Anterior cingulate cortex (tissue), 58 donors: Measurements from ENCODE around the gene TRPV2.
"Not testable (repeated sequence)": the region's sequence is repeated elsewhere in the genome, so short reads cannot be mapped to it uniquely, and the experiment has no call there.

ENCODE experiments used
- DNase-seq, 58 donors: peaks; one replicate each; lab custom pipeline; 2025; lab: John Stamatoyannopoulos, UW

Gene TRPV2

GRCh38 chr17:16403847-16404246 lies 11.5 kb upstream of the TRPV2 start:
- not testable (repeated sequence) for DNase-seq

- DNase-seq, result peak in 4 of 58 donors; percentile 25 to 75 (median 30)
Observed at GRCh38 chr17:16406742-16407674, 8.4 kb upstream of the TRPV2 start.

GRCh38 chr17:16407911-16408588 lies 7.3 kb upstream of the TRPV2 start:
- peak in 33 of 58 donors; percentile 16 to 65 (median 36) for DNase-seq

GRCh38 chr17:16417399-16417798 lies 2.0 kb downstream of the TRPV2 start:
- no peak for DNase-seq

GRCh38 chr17:16417896-16418684 lies 2.7 kb downstream of the TRPV2 start:
- DNase-seq, result no peak

- no peak for DNase-seq
Observed at GRCh38 chr17:16418685-16419068, 3.3 kb downstream of the TRPV2 start.

GRCh38 chr17:16419074-16419928 lies 3.9 kb downstream of the TRPV2 start:
- DNase-seq, result no peak

GRCh38 chr17:16419929-16420271 lies 4.5 kb downstream of the TRPV2 start:
- DNase-seq, result no peak

GRCh38 chr17:16422416-16422815 lies 7.0 kb downstream of the TRPV2 start:
- no peak for DNase-seq

GRCh38 chr17:16423226-16423872 lies 8.0 kb downstream of the TRPV2 start:
- no peak for DNase-seq

GRCh38 chr17:16425202-16425601 lies 9.8 kb downstream of the TRPV2 start:
- DNase-seq, result no peak

- no peak for DNase-seq
Observed at GRCh38 chr17:16425698-16426659, 10.6 kb downstream of the TRPV2 start.

GRCh38 chr17:16427020-16427419 lies 11.6 kb downstream of the TRPV2 start:
- DNase-seq, result no peak

GRCh38 chr17:16428098-16428882 lies 12.9 kb downstream of the TRPV2 start:
- peak in 24 of 58 donors; percentile 8 to 59 (median 30) for DNase-seq

GRCh38 chr17:16429083-16429482 lies 13.7 kb downstream of the TRPV2 start:
- no peak for DNase-seq

GRCh38 chr17:16430650-16431049 lies 15.3 kb downstream of the TRPV2 start:
- no peak for DNase-seq

GRCh38 chr17:16432017-16432416 lies 16.6 kb downstream of the TRPV2 start:
- no peak for DNase-seq
